HepG2 (cell line): Measurements from ENCODE around the gene ADAMTS2. TPM values are rescaled to one million over a fixed set of nuclear protein-coding genes. Genes with fewer than 3 reads are reported as not detected.

ENCODE experiments used
- ATAC-seq: fragments of 200-7000 bp; cut with Tn5 transposase; 3 replicates; pipeline ENCODE4 v1.9.1; 2020; ENCODE audit warnings: mild to moderate bottlenecking, moderate library complexity
- BruUV-seq: library from RNA; stranded (reverse); fragments of 400-500 nt; replicated peaks from 2 replicates; lab custom pipeline; 2021; lab: Mats Ljungman, UMichigan
- CTCF ChIA-PET: fragments of 300-600 bp; formaldehyde crosslinking; extraction: SDS; loops from one replicate; lab custom pipeline; 2021; ENCODE audit warnings: low total read pairs, inconsistent platforms, low intra/inter-chr PET ratio; lab: Yijun Ruan, JAX
- POLR2A ChIA-PET: fragments of 350-600 bp; sonication (Branson Sonifier 250); formaldehyde crosslinking; loops from one replicate; lab custom pipeline; 2020; ENCODE audit warnings: antibody characterized with exemption, inconsistent platforms; lab: Yijun Ruan, JAX
- DNase-seq: peaks from one replicate; pipeline ENCODE4 v3.0.0-alpha.2; 2015; ENCODE audit warnings: low spot score
- FAIRE-seq: peaks from 3 replicates; lab custom pipeline; 2011; peaks lifted over from hg19 to GRCh38; lab: Jason Lieb, UNC
- H2AFZ ChIP-seq: one replicate; pipeline ENCODE4 v1.6.1; 2011; ENCODE audit warnings: low read length, inconsistent platforms
- H3K27ac ChIP-seq: fragments of 300-600 bp; 3 replicates; pipeline ENCODE4 v1.8.0; 2011; ENCODE audit warnings: mixed run types, mild to moderate bottlenecking, mixed read lengths, low read length, inconsistent platforms; ENCODE audit not compliant: insufficient read depth; ENCODE audit errors: extremely low read length
- H3K27me3 ChIP-seq, 2 experiments: fragments of 200-600 bp in 1 of 2; 2 replicates in 1 of 2; 3 replicates in 1 of 2; pipeline versions ENCODE4 v1.6.0 to v1.8.0; 2011; ENCODE audit warnings: low read length in 2 of 2, mild to moderate bottlenecking in 2 of 2, moderate library complexity in 2 of 2, inconsistent platforms in 1 of 2; ENCODE audit not compliant: insufficient read depth in 2 of 2, control insufficient read depth in 1 of 2
- H3K36me3 ChIP-seq, 2 experiments: fragments of 200-600 bp in 1 of 2; replicated peaks in 1 of 2; 2 replicates in 1 of 2; 3 replicates in 1 of 2; pipeline versions ENCODE4 v1.5.1 to v1.8.0; 2011; ENCODE audit warnings: low read length in 2 of 2, inconsistent platforms in 1 of 2; ENCODE audit not compliant: insufficient read depth in 2 of 2, control insufficient read depth in 1 of 2
- H3K4me1 ChIP-seq: 2 replicates; pipeline ENCODE4 v1.5.1; 2012; ENCODE audit warnings: low read length, inconsistent platforms; ENCODE audit not compliant: insufficient read depth
- H3K4me2 ChIP-seq: 2 replicates; pipeline ENCODE4 v1.6.0; 2011; ENCODE audit warnings: low read depth, low read length, inconsistent platforms
- H3K4me3 ChIP-seq, 3 experiments: fragments of 200-600 bp in 1 of 3; sonication (generic), shearing (Covaris generic) in 1 of 3; replicated peaks in 1 of 3; 2 replicates each; pipeline ENCODE4 v1.5.1; 2011 to 2016; ENCODE audit warnings: low read length in 3 of 3, inconsistent platforms in 2 of 3, low read depth in 2 of 3, mild to moderate bottlenecking in 2 of 3, control low read depth in 1 of 3, mixed read lengths in 1 of 3; ENCODE audit not compliant: insufficient read depth in 1 of 3
- H3K79me2 ChIP-seq: one replicate; pipeline ENCODE4 v1.6.1; 2011; ENCODE audit warnings: low read length, inconsistent platforms; ENCODE audit not compliant: insufficient read depth
- H3K9ac ChIP-seq: 2 replicates; pipeline ENCODE4 v1.6.0; 2011; ENCODE audit warnings: mild to moderate bottlenecking, low read depth, low read length, inconsistent platforms; ENCODE audit not compliant: insufficient read depth
- H3K9me3 ChIP-seq: 2 replicates; pipeline ENCODE4 v1.5.1; 2012; ENCODE audit warnings: mild to moderate bottlenecking, low read length
- H4K20me1 ChIP-seq: 2 replicates; pipeline ENCODE4 v1.6.0; 2011; ENCODE audit warnings: inconsistent platforms, mild to moderate bottlenecking, low read length, moderate library complexity; ENCODE audit not compliant: insufficient read depth
- AHR ChIP-seq: IDR thresholded peaks from 2 replicates; pipeline ENCODE4 v1.6.1; 2018; ENCODE audit warnings: missing genetic modification reagents, missing compliant biosample characterization
- CBFB ChIP-seq: sonication (generic); formaldehyde crosslinking; IDR thresholded peaks from 2 replicates; pipeline ENCODE4 v1.4.0; 2020; ENCODE audit warnings: missing genetic modification reagents
- CENPT ChIP-seq: sonication (generic); formaldehyde crosslinking; IDR thresholded peaks from 2 replicates; pipeline ENCODE4 v1.8.0; 2022; ENCODE audit warnings: low read depth, mild to moderate bottlenecking, moderate library complexity, missing genetic modification reagents
- DR1 ChIP-seq: sonication (generic); formaldehyde crosslinking; IDR thresholded peaks from 2 replicates; pipeline ENCODE4 v1.8.0; 2021; ENCODE audit warnings: mild to moderate bottlenecking, missing genetic modification reagents, inconsistent platforms
- FLYWCH1 ChIP-seq: sonication (generic); formaldehyde crosslinking; IDR thresholded peaks from 2 replicates; pipeline ENCODE4 v1.8.1; 2023; ENCODE audit warnings: mild to moderate bottlenecking, missing genetic modification reagents
- HIVEP1 ChIP-seq: sonication (generic); formaldehyde crosslinking; IDR thresholded peaks from 2 replicates; pipeline ENCODE4 v1.4.0; 2020; ENCODE audit warnings: mild to moderate bottlenecking, missing genetic modification reagents
- MBNL3 ChIP-seq: fragments of 250-450 bp; sonication (Bioruptor Pico); conservative IDR thresholded peaks from 2 replicates; pipeline ENCODE4 v1.8.0; 2022; ENCODE audit warnings: mild to moderate bottlenecking, inconsistent platforms
- MTA3 ChIP-seq: sonication (generic); formaldehyde crosslinking; IDR thresholded peaks from 2 replicates; pipeline ENCODE4 v1.4.0; 2020; ENCODE audit warnings: missing genetic modification reagents
- RFX1 ChIP-seq: fragments of 450-650 bp; IDR thresholded peaks from 2 replicates; pipeline ENCODE4 v1.6.1; 2017
- RORA ChIP-seq: sonication (generic); formaldehyde crosslinking; IDR thresholded peaks from 2 replicates; pipeline ENCODE4 v1.5.0; 2020; ENCODE audit warnings: mild to moderate bottlenecking, missing genetic modification reagents, moderate library complexity
- TRIM24 ChIP-seq: sonication (generic); formaldehyde crosslinking; IDR thresholded peaks from 2 replicates; pipeline ENCODE4 v1.8.0; 2022; ENCODE audit warnings: mild to moderate bottlenecking, missing genetic modification reagents
- ZFP36L2 ChIP-seq: sonication (generic); formaldehyde crosslinking; IDR thresholded peaks from 2 replicates; pipeline ENCODE4 v1.4.0; 2020; ENCODE audit warnings: missing genetic modification reagents
- ZFP82 ChIP-seq: sonication (generic); formaldehyde crosslinking; IDR thresholded peaks from 2 replicates; pipeline ENCODE4 v1.5.1; 2020; ENCODE audit warnings: mild to moderate bottlenecking, missing genetic modification reagents, borderline replicate concordance
- ZNF329 ChIP-seq: sonication (generic); formaldehyde crosslinking; IDR thresholded peaks from 2 replicates; pipeline ENCODE4 v1.9.0; 2021; ENCODE audit warnings: low read depth, mild to moderate bottlenecking, missing genetic modification reagents
- ZNF367 ChIP-seq: sonication (generic); formaldehyde crosslinking; IDR thresholded peaks from 2 replicates; pipeline ENCODE4 v1.4.0; 2020; ENCODE audit warnings: missing genetic modification reagents, borderline replicate concordance
- ZNF709 ChIP-seq: sonication (generic); formaldehyde crosslinking; IDR thresholded peaks from 2 replicates; pipeline ENCODE4 v1.5.0; 2020; ENCODE audit warnings: mild to moderate bottlenecking, missing genetic modification reagents
- WGBS: methylation state at CpG from one replicate; pipeline ENCODE4 v1.1.6; 2017; ENCODE audit warnings: low lambda C conversion rate; 5-methylcytosine and 5-hydroxymethylcytosine counted together
- in situ Hi-C: cut with HindIII; loops from 2 replicates; pipeline ENCODE4 v1.10.0; 2017; ENCODE audit warnings: low pct_unique_long_range_greater_than_20kb; ENCODE audit not compliant: extremely low pct_ligation_motif_present
- intact Hi-C: fragments of 100-400 bp; cut with micrococcal nuclease; formaldehyde crosslinking; loops from one replicate; pipeline ENCODE4 v1.10.0; 2022; ENCODE audit not compliant: unreplicated experiment
- polyA plus RNA-seq, 8 experiments: library from polyadenylated mRNA; depleted of rRNA in 3 of 8; stranded (reverse) in 7 of 8; unstranded in 1 of 8; fragments of >200 nt; fragmentation: Illumina TruSeq in 4 of 8; extraction: Trizol in 4 of 8; gene quantifications; 2 replicates each; pipeline versions ENCODE4 v1.2.1 to v1.2.3, GENCODE V29; 2011 to 2016; ENCODE audit warnings: low read depth in 4 of 8, missing spikeins in 1 of 8, mixed read lengths in 1 of 8; ENCODE audit not compliant: insufficient read depth in 1 of 8
- total RNA-seq, 5 experiments: library from RNA; depleted of rRNA; stranded (reverse); fragments of >200 nt; fragmentation: Illumina TruSeq; extraction: Trizol; gene quantifications; 2 replicates each; pipeline ENCODE4 v1.2.3, GENCODE V29; 2016; ENCODE audit warnings: low read depth in 1 of 5
- TF ChIP-seq, protein P1 (sequence below): sonication (generic); formaldehyde crosslinking; IDR thresholded peaks from 2 replicates; pipeline ENCODE4 v1.4.0; 2020; ENCODE audit warnings: mild to moderate bottlenecking, low read depth, missing genetic modification reagents

The ADAMTS2 gene
- total and polyA plus RNA-seq, 2 of the 13 experiments (the other 11 are each of a cell fraction or from before 2014, with no cell fraction given) = 0.24 to 3.5 TPM

DNA sequence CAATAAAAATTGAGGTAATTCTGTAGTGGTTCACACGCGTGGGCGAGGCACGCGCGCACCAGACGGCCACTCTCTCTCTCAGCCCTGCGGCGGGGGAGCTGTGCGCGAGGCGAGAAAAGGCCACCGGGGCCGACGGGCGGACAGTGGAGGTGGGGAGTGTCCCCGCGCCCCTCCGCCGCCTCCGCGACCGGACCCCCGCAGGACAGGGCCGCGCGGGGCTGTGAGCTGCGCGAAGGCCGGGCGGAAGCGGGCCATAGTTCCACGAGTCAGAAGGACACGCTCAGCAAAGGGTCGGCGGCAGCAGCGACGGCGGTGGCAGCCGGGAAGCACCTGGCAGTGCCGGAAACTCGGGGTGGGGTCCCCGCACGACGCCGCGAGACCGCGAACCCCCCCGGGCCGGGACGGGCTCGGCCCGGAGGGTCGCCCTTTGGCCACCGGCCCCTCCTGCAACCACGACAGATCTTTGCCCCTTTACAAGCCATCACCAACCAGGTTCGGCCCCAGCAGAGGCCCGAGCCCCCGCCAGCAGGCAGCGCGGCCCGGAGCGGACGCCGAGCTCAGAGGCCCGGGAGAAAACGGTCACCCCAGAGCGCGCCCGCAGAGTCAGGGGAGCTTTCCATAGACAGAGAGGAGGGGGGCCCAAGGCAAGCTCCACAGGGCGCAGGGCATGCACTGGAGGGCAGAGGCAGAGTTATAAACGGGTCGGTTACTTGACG lies 224.2 kb downstream of the ADAMTS2 start:
- intact Hi-C loops = no loop called here
- no peak for DNase-seq
- Histone ChIP-seq H3K4me3 (no peak overlapping the region), H2AFZ (no peak overlapping the region), H4K20me1 (no peaks in the 10 kb centered on the region), H3K36me3 (no peaks in the 10 kb centered on the region), H3K9me3 (no peaks in the 10 kb centered on the region; the same call in 1 of the 2 replicates), H3K4me2 (no peak overlapping the region), H3K4me1 (no peaks in the 10 kb centered on the region), H3K27ac (no peak overlapping the region)
- TF ChIP-seq HIVEP1 (CRISPR knock-in tag) = no peak
- no peak for TF ChIP-seq CBFB (CRISPR knock-in tag)
- TF ChIP-seq ZNF329 (CRISPR knock-in tag) = no peak
- TF ChIP-seq MBNL3 = no peak
- no peak for TF ChIP-seq AHR (CRISPR knock-in tag)
- TF ChIP-seq, protein P1, sequence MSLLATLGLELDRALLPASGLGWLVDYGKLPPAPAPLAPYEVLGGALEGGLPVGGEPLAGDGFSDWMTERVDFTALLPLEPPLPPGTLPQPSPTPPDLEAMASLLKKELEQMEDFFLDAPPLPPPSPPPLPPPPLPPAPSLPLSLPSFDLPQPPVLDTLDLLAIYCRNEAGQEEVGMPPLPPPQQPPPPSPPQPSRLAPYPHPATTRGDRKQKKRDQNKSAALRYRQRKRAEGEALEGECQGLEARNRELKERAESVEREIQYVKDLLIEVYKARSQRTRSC (CRISPR knock-in tag) = no peak
- no peak for TF ChIP-seq ZNF709 (CRISPR knock-in tag)
- TF ChIP-seq TRIM24 = no peak
- TF ChIP-seq, all 625 proteins: peak for 0
- Histone ChIP-seq H3K79me2 (no peaks in the 10 kb centered on the region), H3K27me3 (no peaks in the 10 kb centered on the region), H3K9ac (no peak overlapping the region)
- no TSS peak for BruUV-seq
- ATAC-seq (no peak), FAIRE-seq (no peak)
- CTCF ChIA-PET = no interaction called here
- in situ Hi-C loops = no loop called here
- POLR2A ChIA-PET = no interaction called here
- 86% methylated on average over 37 of the region's 75 CpGs for WGBS

DNA sequence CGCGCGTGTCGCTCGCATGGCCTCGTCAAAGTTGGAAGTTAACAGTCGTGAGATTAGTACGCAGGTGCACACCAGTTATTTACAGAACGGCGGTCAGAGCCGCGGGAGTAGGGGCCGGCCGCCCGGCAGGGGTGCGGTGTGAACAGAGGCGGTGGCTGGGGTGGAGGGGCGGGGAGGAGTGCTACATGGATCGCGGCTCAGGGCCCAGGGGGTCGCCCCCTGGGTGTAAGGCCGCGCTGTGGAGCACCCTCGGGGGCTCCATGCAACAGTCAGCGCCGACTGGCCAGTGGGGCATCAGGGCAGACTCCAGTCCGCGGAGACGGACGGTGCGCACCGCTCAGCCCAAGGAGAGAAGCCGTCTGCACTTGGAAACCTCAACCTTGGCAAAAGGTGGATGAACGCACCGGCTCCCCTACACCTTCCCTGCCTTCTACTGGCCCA lies 224.8 kb downstream of the ADAMTS2 start:
- WGBS = 84% methylated on average over 25 of the region's 35 CpGs
- Histone ChIP-seq H3K9me3 (no peaks in the 10 kb centered on the region; the same call in 1 of the 2 replicates), H3K9ac (no peak overlapping the region), H3K4me2 (no peak overlapping the region), H3K79me2 (no peaks in the 10 kb centered on the region), H2AFZ (no peak overlapping the region), H3K27me3 (no peaks in the 10 kb centered on the region; a peak in 1 of 5 replicates), H3K4me1 (no peaks in the 10 kb centered on the region), H4K20me1 (no peaks in the 10 kb centered on the region), H3K4me3 (no peak overlapping the region), H3K36me3 (no peaks in the 10 kb centered on the region), H3K27ac (no peak overlapping the region)
- DNase-seq (no peak), FAIRE-seq (no peak), ATAC-seq (no peak)
- ChIA-PET CTCF (no interaction called here), POLR2A (no interaction called here)
- in situ Hi-C loops (no loop called here), intact Hi-C loops (no loop called here)
- BruUV-seq = no TSS peak
- no peak for TF ChIP-seq CENPT (CRISPR knock-in tag)
- TF ChIP-seq ZNF367 = no peak
- TF ChIP-seq RFX1 = no peak
- TF ChIP-seq ZFP36L2 (CRISPR knock-in tag) = no peak
- no peak for TF ChIP-seq RORA (CRISPR knock-in tag)
- TF ChIP-seq MTA3 (CRISPR knock-in tag) = no peak
- no peak for TF ChIP-seq FLYWCH1 (CRISPR knock-in tag)
- no peak for TF ChIP-seq DR1 (CRISPR knock-in tag)
- TF ChIP-seq ZFP82 (CRISPR knock-in tag) = no peak
